HG02884 (cell line): ENCODE results near the gene UBASH3A.

Experiments used
- ATAC-seq: cut with Tn5 transposase; IDR thresholded peaks from one replicate; pipeline ENCODE4 v1.9.1; 2021; ENCODE audit warnings: mild to moderate bottlenecking, moderate library complexity; ENCODE audit not compliant: unreplicated experiment

UBASH3A gene

GRCh38 chr21:42388740-42389448, 14.8 kb upstream of the UBASH3A start:
- no peak for ATAC-seq

GRCh38 chr21:42389449-42389835, 14.3 kb upstream of the UBASH3A start:
- no peak for ATAC-seq

- ATAC-seq: no peak
Measured at GRCh38 chr21:42390193-42390592, 13.5 kb upstream of the UBASH3A start.

GRCh38 chr21:42390696-42391095, 13.0 kb upstream of the UBASH3A start:
- no peak for ATAC-seq

GRCh38 chr21:42391297-42391696, 12.4 kb upstream of the UBASH3A start:
- no peak for ATAC-seq

- ATAC-seq: peak; percentile 72
Measured at GRCh38 chr21:42392731-42393442, 10.8 kb upstream of the UBASH3A start.

- no peak for ATAC-seq
Measured at GRCh38 chr21:42393443-42393950, 10.2 kb upstream of the UBASH3A start.

GRCh38 chr21:42395302-42395701, 8.4 kb upstream of the UBASH3A start:
- ATAC-seq: no peak

- ATAC-seq: no peak
Measured at GRCh38 chr21:42395905-42396651, 7.6 kb upstream of the UBASH3A start, which contains the start of gene TMPRSS3. Gene TMPRSS3, minus strand, starts transcription at chr21:42396052. Its CDS starts 635 bp downstream, at chr21:42395417.

- ATAC-seq: no peak
Measured at GRCh38 chr21:42396799-42397745, 6.6 kb upstream of the UBASH3A start.

GRCh38 chr21:42397746-42398394, 5.8 kb upstream of the UBASH3A start:
- no peak for ATAC-seq

GRCh38 chr21:42398436-42399028, 5.2 kb upstream of the UBASH3A start:
- ATAC-seq: no peak

GRCh38 chr21:42400525-42400924, 3.2 kb upstream of the UBASH3A start:
- ATAC-seq: no peak

- ATAC-seq: no peak
Measured at GRCh38 chr21:42401154-42401553, 2.5 kb upstream of the UBASH3A start.

- no peak for ATAC-seq
Measured at GRCh38 chr21:42401820-42402251, 1.9 kb upstream of the UBASH3A start.

GRCh38 chr21:42404539-42404938, 837 bp downstream of the UBASH3A start:
- ATAC-seq: no peak

- no peak for ATAC-seq
Measured at GRCh38 chr21:42405064-42406013, 1.6 kb downstream of the UBASH3A start.

GRCh38 chr21:42406201-42406621, 2.5 kb downstream of the UBASH3A start:
- no peak for ATAC-seq
